SK-N-SH (cell line): ENCODE results near the gene PRR15L. TPM values are rescaled to one million over a fixed set of nuclear protein-coding genes. Genes with fewer than 3 reads are reported as not detected.

Experiments used
- CTCF ChIA-PET: fragments of 300-600, 350-600 bp; formaldehyde crosslinking; extraction: SDS; loops from one replicate; lab custom pipeline; 2021; lab: Yijun Ruan, JAX
- POLR2A ChIA-PET: fragments of 350-600 bp; sonication (Branson Sonifier 250); formaldehyde crosslinking; extraction: SDS; loops from one replicate; lab custom pipeline; 2020; ENCODE audit warnings: antibody characterized with exemption, inconsistent platforms; lab: Yijun Ruan, JAX
- DNase-seq: peaks from one replicate; pipeline ENCODE4 v3.0.0; 2012
- H2AFZ ChIP-seq: fragments of 200-600 bp; sonication (generic); 2 replicates; pipeline ENCODE4 v1.8.1; 2016; ENCODE audit warnings: antibody characterized with exemption, mild to moderate bottlenecking, low read depth
- H3F3A ChIP-seq: fragments of 200-600 bp; sonication (generic); replicated peaks from 2 replicates; pipeline ENCODE3; 2016; ENCODE audit warnings: antibody characterized with exemption, mild to moderate bottlenecking; ENCODE audit not compliant: insufficient read depth
- H3K27ac ChIP-seq, 2 experiments: fragments of 200-500 bp in 1 of 2; fragments of 200-600 bp in 1 of 2; sonication (Bioruptor generic) in 1 of 2; sonication (generic), shearing (Covaris generic) in 1 of 2; 2 replicates each; pipeline versions ENCODE4 v1.5.1 to v1.6.1; 2014 to 2016; ENCODE audit warnings: low read depth in 2 of 2, inconsistent platforms in 1 of 2, low read length in 1 of 2, mild to moderate bottlenecking in 1 of 2, mixed read lengths in 1 of 2
- H3K27me3 ChIP-seq: fragments of 200-600 bp; sonication (generic), shearing (Covaris generic); 2 replicates; pipeline ENCODE4 v1.6.1; 2016; ENCODE audit warnings: mixed run types; ENCODE audit not compliant: insufficient read depth
- H3K36me3 ChIP-seq, 2 experiments: fragments of 200-500 bp in 1 of 2; fragments of 200-600 bp in 1 of 2; sonication (Bioruptor generic) in 1 of 2; sonication (generic) in 1 of 2; replicated peaks in 1 of 2; 2 replicates each; pipeline versions ENCODE3 to v1.5.1; 2014 to 2016; ENCODE audit warnings: low read length in 1 of 2, mild to moderate bottlenecking in 1 of 2; ENCODE audit not compliant: insufficient read depth in 2 of 2, control insufficient read depth in 1 of 2
- H3K4me1 ChIP-seq, 2 experiments: fragments of 200-500 bp in 1 of 2; fragments of 200-600 bp in 1 of 2; sonication (Bioruptor generic) in 1 of 2; sonication (generic), shearing (Covaris generic) in 1 of 2; 2 replicates each; pipeline versions ENCODE4 v1.5.1 to v1.6.1; 2014 to 2016; ENCODE audit warnings: low read depth in 1 of 2, low read length in 1 of 2, mixed run types in 1 of 2; ENCODE audit not compliant: insufficient read depth in 2 of 2, control insufficient read depth in 1 of 2
- H3K4me2 ChIP-seq: fragments of 200-600 bp; sonication (generic), shearing (Covaris generic); 2 replicates; pipeline ENCODE4 v1.6.1; 2017; ENCODE audit warnings: mixed run types
- H3K4me3 ChIP-seq, 2 experiments: fragments of 200-500 bp in 1 of 2; fragments of 200-600 bp in 1 of 2; sonication (Bioruptor generic) in 1 of 2; sonication (generic), shearing (Covaris generic) in 1 of 2; 2 replicates each; pipeline versions ENCODE4 v1.5.1 to v1.8.1; 2014 to 2016; ENCODE audit warnings: low read depth in 2 of 2, inconsistent platforms in 1 of 2, low read length in 1 of 2, mild to moderate bottlenecking in 1 of 2, mixed read lengths in 1 of 2, moderate library complexity in 1 of 2
- H3K79me2 ChIP-seq: fragments of 200-600 bp; sonication (generic); 2 replicates; pipeline ENCODE4 v1.8.1; 2017; ENCODE audit warnings: mild to moderate bottlenecking; ENCODE audit not compliant: insufficient read depth
- H3K9ac ChIP-seq: fragments of 200-600 bp; sonication (generic); 2 replicates; pipeline ENCODE4 v1.6.1; 2017; ENCODE audit warnings: mixed run types
- H3K9me2 ChIP-seq: fragments of 200-600 bp; sonication (generic); 2 replicates; pipeline ENCODE4 v1.6.1; 2017; ENCODE audit warnings: mixed run types
- H3K9me3 ChIP-seq: fragments of 200-600 bp; sonication (generic); 2 replicates; pipeline ENCODE4 v1.6.1; 2017; ENCODE audit warnings: mixed run types, mild to moderate bottlenecking, moderate library complexity
- H4K20me1 ChIP-seq: fragments of 200-600 bp; sonication (generic); 2 replicates; pipeline ENCODE4 v1.6.1; 2017; ENCODE audit warnings: mild to moderate bottlenecking, mixed run types; ENCODE audit not compliant: insufficient read depth
- CHD2 ChIP-seq: fragments of 150-350 bp; IDR thresholded peaks from 2 replicates; pipeline ENCODE4 v1.6.1; 2018; ENCODE audit warnings: low read length; ENCODE audit not compliant: partially characterized antibody
- EZH2phosphoT487 ChIP-seq: fragments of 200-600 bp; sonication (generic); IDR thresholded peaks from 2 replicates; pipeline ENCODE4 v1.6.1; 2017; ENCODE audit warnings: low read depth, mixed run types, mild to moderate bottlenecking, antibody characterized with exemption, moderate library complexity, borderline replicate concordance
- FOSL2 ChIP-seq: IDR thresholded peaks from 2 replicates; pipeline ENCODE4 v1.4.0; 2012; ENCODE audit warnings: low read depth, mild to moderate bottlenecking, moderate library complexity, borderline replicate concordance
- FOXJ3 ChIP-seq: sonication (generic); formaldehyde crosslinking; IDR thresholded peaks from 2 replicates; pipeline ENCODE4 v1.5.1; 2020; ENCODE audit warnings: mild to moderate bottlenecking, missing genetic modification reagents
- FOXM1 ChIP-seq: IDR thresholded peaks from 2 replicates; pipeline ENCODE4 v1.4.0; 2012; ENCODE audit warnings: low read depth, mild to moderate bottlenecking
- GATA2 ChIP-seq: sonication (generic); formaldehyde crosslinking; IDR thresholded peaks from 2 replicates; pipeline ENCODE4 v1.5.0; 2020; ENCODE audit warnings: mild to moderate bottlenecking, missing genetic modification reagents
- JUND ChIP-seq: IDR thresholded peaks from 2 replicates; pipeline ENCODE4 v1.4.0; 2012
- NRF1 ChIP-seq: IDR thresholded peaks from 2 replicates; pipeline ENCODE4 v1.6.1; 2012; ENCODE audit warnings: low read depth, mild to moderate bottlenecking, low read length
- POLR2AphosphoS5 ChIP-seq: IDR thresholded peaks from 2 replicates; pipeline ENCODE4 v1.6.1; 2012; ENCODE audit warnings: low read depth, low read length
- SMC3 ChIP-seq: IDR thresholded peaks from 2 replicates; pipeline ENCODE4 v1.6.1; 2012; ENCODE audit warnings: low read depth, low read length, improper control_type of control experiment
- TCF12 ChIP-seq: IDR thresholded peaks from 2 replicates; pipeline ENCODE4 v1.4.0; 2012
- TEAD4 ChIP-seq: IDR thresholded peaks from 2 replicates; pipeline ENCODE4 v1.4.0; 2012; ENCODE audit warnings: mild to moderate bottlenecking, borderline replicate concordance; ENCODE audit not compliant: insufficient read depth
- WGBS: methylation state at CpG from one replicate; pipeline ENCODE4 v1.1.6; 2017; ENCODE audit warnings: low lambda C conversion rate; 5-methylcytosine and 5-hydroxymethylcytosine counted together
- polyA plus RNA-seq, 3 experiments: library from polyadenylated mRNA; depleted of rRNA; stranded (reverse); fragments of >200 nt; gene quantifications; 2 replicates each; pipeline ENCODE4 v1.2.3, GENCODE V29; 2012
- TF ChIP-seq, protein P1 (sequence below): fragments of 200-600 bp; sonication (generic); IDR thresholded peaks from 2 replicates; pipeline ENCODE4 v1.6.1; 2017; ENCODE audit warnings: antibody characterized with exemption, mild to moderate bottlenecking, moderate library complexity
- TF ChIP-seq, protein P2 (sequence below): IDR thresholded peaks from 2 replicates; pipeline ENCODE4 v1.6.1; 2012; ENCODE audit warnings: mild to moderate bottlenecking, low read depth, low read length, moderate library complexity

Gene PRR15L
- polyA plus RNA-seq, 1 of the 3 experiments (the other 2 are of a cell fraction) = not detected

DNA sequence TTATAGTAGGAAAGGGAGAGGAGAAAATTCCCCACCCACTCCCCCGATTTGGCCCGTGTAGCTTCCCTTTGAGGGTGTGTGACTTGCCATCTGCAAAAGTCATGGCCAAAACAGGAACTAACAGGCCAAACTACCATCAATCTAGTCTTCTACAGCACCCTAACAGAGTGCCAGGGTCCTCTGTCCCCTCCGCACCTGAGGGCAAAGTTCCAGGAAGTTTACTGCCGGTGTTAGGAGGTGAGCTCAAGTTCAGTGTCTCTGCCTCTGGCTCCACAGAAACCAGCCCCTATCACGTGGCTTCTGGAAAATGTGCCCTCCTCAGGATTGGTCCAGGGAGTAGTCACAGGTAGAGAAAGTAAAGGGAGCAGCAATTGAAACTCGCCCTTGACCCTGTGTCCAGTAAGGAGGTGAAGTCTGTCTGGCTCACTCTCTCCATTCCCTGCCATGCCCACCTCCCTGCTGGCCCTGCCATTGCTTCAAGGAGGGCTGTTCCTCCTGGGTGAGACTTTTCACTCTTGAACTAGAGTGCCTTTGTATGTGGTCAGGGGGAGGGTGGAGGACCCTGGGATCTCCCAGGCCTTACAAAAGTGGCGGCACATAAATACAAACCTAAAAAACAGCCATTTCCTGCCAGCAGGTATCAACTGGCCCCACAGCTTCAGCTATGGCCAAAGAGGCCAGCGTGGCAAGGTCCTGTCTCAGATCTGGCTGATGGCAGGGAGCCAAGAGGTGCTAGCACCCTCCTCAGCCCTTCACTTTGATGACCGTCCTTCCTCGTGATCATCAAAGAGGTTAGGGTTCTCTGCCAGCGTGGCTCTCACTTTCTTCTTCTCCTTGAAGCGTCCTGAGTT, 5.3 kb downstream of the PRR15L start:
- Histone ChIP-seq H3K9me3 (no peaks in the 10 kb centered on the region), H3K9me2 (no peaks in the 10 kb centered on the region), H3K27ac (no peak overlapping the region), H2AFZ (no peak overlapping the region), H3K27me3 (no peaks in the 10 kb centered on the region), H3K36me3 (peaks cover 3 to 11% of the 10 kb centered on the region in 2 experiments), H3K79me2 (no peaks in the 10 kb centered on the region), H3K4me3 (no peak overlapping the region), H3K4me1 (peaks cover 11% of the 10 kb centered on the region in 2 experiments), H3K4me2 (no peak overlapping the region), H4K20me1 (no peaks in the 10 kb centered on the region), H3F3A (peaks cover 9% of the 10 kb centered on the region), H3K9ac (no peak overlapping the region)
- no peak for DNase-seq
- ChIA-PET CTCF (interaction anchor here (1.3 to 41.6 kb wide), 8 partner anchors 4 to 96 kb away, joined by 3 to 1216 read pairs (median 80); partner anchors contain the start of genes CDK5RAP3, PNPO and PRR15L), POLR2A (interaction anchor here (1.0 kb wide), 1 partner anchor 96 kb away, joined by 3 read pairs; the partner anchor contains the start of gene NFE2L1)
- TF ChIP-seq FOXM1 (no peak), NRF1 (no peak), EZH2phosphoT487 (no peak), SMC3 (no peak), TCF12 (no peak), TEAD4 (no peak), FOSL2 (no peak), CHD2 (no peak), POLR2AphosphoS5 (no peak), FOXJ3 (no peak)
- TF ChIP-seq, protein P1, sequence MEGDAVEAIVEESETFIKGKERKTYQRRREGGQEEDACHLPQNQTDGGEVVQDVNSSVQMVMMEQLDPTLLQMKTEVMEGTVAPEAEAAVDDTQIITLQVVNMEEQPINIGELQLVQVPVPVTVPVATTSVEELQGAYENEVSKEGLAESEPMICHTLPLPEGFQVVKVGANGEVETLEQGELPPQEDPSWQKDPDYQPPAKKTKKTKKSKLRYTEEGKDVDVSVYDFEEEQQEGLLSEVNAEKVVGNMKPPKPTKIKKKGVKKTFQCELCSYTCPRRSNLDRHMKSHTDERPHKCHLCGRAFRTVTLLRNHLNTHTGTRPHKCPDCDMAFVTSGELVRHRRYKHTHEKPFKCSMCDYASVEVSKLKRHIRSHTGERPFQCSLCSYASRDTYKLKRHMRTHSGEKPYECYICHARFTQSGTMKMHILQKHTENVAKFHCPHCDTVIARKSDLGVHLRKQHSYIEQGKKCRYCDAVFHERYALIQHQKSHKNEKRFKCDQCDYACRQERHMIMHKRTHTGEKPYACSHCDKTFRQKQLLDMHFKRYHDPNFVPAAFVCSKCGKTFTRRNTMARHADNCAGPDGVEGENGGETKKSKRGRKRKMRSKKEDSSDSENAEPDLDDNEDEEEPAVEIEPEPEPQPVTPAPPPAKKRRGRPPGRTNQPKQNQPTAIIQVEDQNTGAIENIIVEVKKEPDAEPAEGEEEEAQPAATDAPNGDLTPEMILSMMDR = no peak
- 90% methylated on average over 12 of the region's 12 CpGs for WGBS

DNA sequence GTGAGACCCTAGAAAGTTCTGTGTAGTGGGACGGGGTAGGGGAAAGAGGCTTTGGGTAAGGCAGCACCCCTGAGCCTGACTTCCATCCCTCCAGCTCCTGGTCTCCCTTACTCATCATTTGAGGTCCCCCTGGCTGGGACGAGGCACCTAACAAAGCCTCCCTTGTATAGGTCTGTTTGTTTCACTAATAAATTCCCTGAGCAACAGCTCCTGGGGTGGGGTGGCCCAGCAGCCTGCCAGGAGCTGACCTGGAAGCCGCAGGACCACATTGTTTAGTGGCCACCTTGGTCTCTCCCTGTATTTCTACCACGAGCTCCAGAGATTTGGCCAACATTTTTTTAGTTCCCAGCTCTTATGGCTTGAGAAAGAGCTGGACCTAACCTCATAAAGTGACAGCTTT, 7.2 kb downstream of the PRR15L start:
- Histone ChIP-seq H3K4me1 (peaks cover 4 to 11% of the 10 kb centered on the region in 2 experiments; a peak in 3 of 4 replicates), H3K4me3 (no peak overlapping the region), H3F3A (peaks cover 9% of the 10 kb centered on the region), H3K4me2 (no peak overlapping the region), H3K27me3 (no peaks in the 10 kb centered on the region), H4K20me1 (no peaks in the 10 kb centered on the region), H3K9ac (no peak overlapping the region), H2AFZ (no peak overlapping the region), H3K36me3 (peaks cover 3 to 24% of the 10 kb centered on the region in 2 experiments), H3K79me2 (no peaks in the 10 kb centered on the region), H3K27ac (no peak overlapping the region), H3K9me2 (no peaks in the 10 kb centered on the region), H3K9me3 (no peaks in the 10 kb centered on the region)
- 77% methylated on average over 4 of the region's 4 CpGs for WGBS
- no peak for DNase-seq
- CTCF ChIA-PET = interaction anchor here (1.1 to 41.6 kb wide), 21 partner anchors 6 to 607 kb away, joined by 3 to 1216 read pairs (median 8); partner anchors contain the start of genes CDK5RAP3, PNPO, PRR15L and SCRN2
- no peak for TF ChIP-seq JUND
- no peak for TF ChIP-seq FOSL2
- TF ChIP-seq TCF12 = no peak
- no peak for TF ChIP-seq SMC3
- TF ChIP-seq, protein P2, sequence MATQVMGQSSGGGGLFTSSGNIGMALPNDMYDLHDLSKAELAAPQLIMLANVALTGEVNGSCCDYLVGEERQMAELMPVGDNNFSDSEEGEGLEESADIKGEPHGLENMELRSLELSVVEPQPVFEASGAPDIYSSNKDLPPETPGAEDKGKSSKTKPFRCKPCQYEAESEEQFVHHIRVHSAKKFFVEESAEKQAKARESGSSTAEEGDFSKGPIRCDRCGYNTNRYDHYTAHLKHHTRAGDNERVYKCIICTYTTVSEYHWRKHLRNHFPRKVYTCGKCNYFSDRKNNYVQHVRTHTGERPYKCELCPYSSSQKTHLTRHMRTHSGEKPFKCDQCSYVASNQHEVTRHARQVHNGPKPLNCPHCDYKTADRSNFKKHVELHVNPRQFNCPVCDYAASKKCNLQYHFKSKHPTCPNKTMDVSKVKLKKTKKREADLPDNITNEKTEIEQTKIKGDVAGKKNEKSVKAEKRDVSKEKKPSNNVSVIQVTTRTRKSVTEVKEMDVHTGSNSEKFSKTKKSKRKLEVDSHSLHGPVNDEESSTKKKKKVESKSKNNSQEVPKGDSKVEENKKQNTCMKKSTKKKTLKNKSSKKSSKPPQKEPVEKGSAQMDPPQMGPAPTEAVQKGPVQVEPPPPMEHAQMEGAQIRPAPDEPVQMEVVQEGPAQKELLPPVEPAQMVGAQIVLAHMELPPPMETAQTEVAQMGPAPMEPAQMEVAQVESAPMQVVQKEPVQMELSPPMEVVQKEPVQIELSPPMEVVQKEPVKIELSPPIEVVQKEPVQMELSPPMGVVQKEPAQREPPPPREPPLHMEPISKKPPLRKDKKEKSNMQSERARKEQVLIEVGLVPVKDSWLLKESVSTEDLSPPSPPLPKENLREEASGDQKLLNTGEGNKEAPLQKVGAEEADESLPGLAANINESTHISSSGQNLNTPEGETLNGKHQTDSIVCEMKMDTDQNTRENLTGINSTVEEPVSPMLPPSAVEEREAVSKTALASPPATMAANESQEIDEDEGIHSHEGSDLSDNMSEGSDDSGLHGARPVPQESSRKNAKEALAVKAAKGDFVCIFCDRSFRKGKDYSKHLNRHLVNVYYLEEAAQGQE = no peak
- TF ChIP-seq GATA2 (CRISPR knock-in tag) = no peak
- TF ChIP-seq TEAD4 = no peak
- POLR2A ChIA-PET = interaction anchor here (0.5 to 2.1 kb wide), 6 partner anchors 9 to 168 kb away, joined by 3 to 11 read pairs (median 5); partner anchors contain the start of genes CDK5RAP3 and PNPO
